Testis (tissue), 3 donors: ENCODE measurements around the gene ZNF516. TPM values are rescaled to one million over a fixed set of nuclear protein-coding genes. Genes with fewer than 3 reads are reported as not detected.

Experiments used
- DNase-seq: peaks from one replicate; pipeline ENCODE4 v3.0.0-alpha.2; 2019
- H3K27ac ChIP-seq, 2 donors: fragments of 200-600 bp; sonication (generic); one replicate each; pipeline ENCODE4 v1.5.1; 2019
- H3K27me3 ChIP-seq: fragments of 200-600 bp; sonication (generic); one replicate; pipeline ENCODE4 v1.5.1; 2019
- H3K36me3 ChIP-seq: fragments of 200-600 bp; sonication (generic); one replicate; pipeline ENCODE4 v1.5.1; 2017; ENCODE audit warnings: low read depth; ENCODE audit errors: missing control alignments
- H3K4me1 ChIP-seq: fragments of 200-600 bp; sonication (generic); one replicate; pipeline ENCODE4 v1.5.1; 2019
- H3K4me3 ChIP-seq, 2 donors: fragments of 200-600 bp; sonication (generic); one replicate each; pipeline ENCODE4 v1.5.1; 2017 to 2019
- H3K9me3 ChIP-seq: fragments of 200-600 bp; sonication (generic); one replicate; pipeline ENCODE4 v1.5.1; 2017
- CTCF ChIP-seq, 3 experiments: fragments of 450-650 bp in 2 of 3; fragments of 200-600 bp in 1 of 3; sonication (generic) in 1 of 3; IDR thresholded peaks; one replicate each; pipeline ENCODE4 v1.5.1; 2016 to 2019; ENCODE audit warnings: antibody characterized with exemption in 3 of 3, mild to moderate bottlenecking in 2 of 3, moderate library complexity in 1 of 3
- POLR2A ChIP-seq: fragments of 450-650 bp; IDR thresholded peaks from one replicate; pipeline ENCODE4 v1.6.1; 2017; ENCODE audit warnings: antibody characterized with exemption, mild to moderate bottlenecking, moderate library complexity
- WGBS, 2 donors: methylation state at CpG; one replicate each; pipeline ENCODE4 v1.1.5; 2018; 5-methylcytosine and 5-hydroxymethylcytosine counted together
- intact Hi-C: fragments of 100-400 bp; cut with DNase I; formaldehyde crosslinking; loops from one replicate; pipeline ENCODE4 v1.15.1; 2023; ENCODE audit warnings: low total_unique reads
- polyA plus RNA-seq: library from polyadenylated mRNA; stranded (reverse); fragments of 350-450 nt; fragmentation: Illumina TruSeq; extraction: RNeasy Lipid Tissue Mini Kit (QIAGEN cat#74804); gene quantifications from one replicate; pipeline ENCODE4 v1.2.3, GENCODE V29; 2014; ENCODE audit warnings: low read depth, low replicate concordance; ENCODE audit not compliant: insufficient read depth
- total RNA-seq, 2 donors: library from RNA; depleted of rRNA; stranded (reverse); fragments of >200 nt; gene quantifications; one replicate each; pipeline ENCODE4 v1.2.3, GENCODE V29; 2016

ZNF516 gene
- total and polyA plus RNA-seq, 3 donors from 2014 or later = 79.0 to 212 (median 189) TPM

GRCh38 chr18:76370201-76370600 is 124.8 kb downstream of the ZNF516 start:
- WGBS, 2 donors = 93 to 97% methylated on average over 12 of the region's 12 CpGs
- Histone ChIP-seq H3K27me3 (no peaks in the 10 kb centered on the region), H3K9me3 (no peaks in the 10 kb centered on the region), H3K27ac (no peak overlapping the region), H3K36me3 (no peaks in the 10 kb centered on the region), H3K4me1 (no peaks in the 10 kb centered on the region), H3K4me3 (no peak overlapping the region)
- no peak for DNase-seq
- intact Hi-C loops = no loop called here
- TF ChIP-seq CTCF (IDR thresholded peaks at IDR 0.05) = no peak

GRCh38 chr18:76369791-76370190 is 125.3 kb downstream of the ZNF516 start:
- H3K36me3 ChIP-seq = no peaks in the 10 kb centered on the region
- no peak for DNase-seq

GRCh38 chr18:76368976-76369375 is 126.1 kb downstream of the ZNF516 start:
- no peaks in the 10 kb centered on the region for H3K27me3 ChIP-seq
- intact Hi-C loops = no loop called here
- TF ChIP-seq CTCF (IDR thresholded peaks at IDR 0.05) = no peak
- TF ChIP-seq POLR2A = no peak
- no peak overlapping the region for H3K4me3 ChIP-seq
- no peak overlapping the region for H3K27ac ChIP-seq
- peak; percentile 8 for DNase-seq
- 78 to 87% methylated on average over 5 of the region's 5 CpGs for WGBS, 2 donors
- no peaks in the 10 kb centered on the region for H3K9me3 ChIP-seq
- no peaks in the 10 kb centered on the region for H3K4me1 ChIP-seq
- H3K36me3 ChIP-seq = no peaks in the 10 kb centered on the region

More at GRCh38 chr18:76369791-76370190, 125.3 kb downstream of the ZNF516 start:
- H3K27ac ChIP-seq = no peak overlapping the region
- no peak overlapping the region for H3K4me3 ChIP-seq
- no peaks in the 10 kb centered on the region for H3K9me3 ChIP-seq
- H3K4me1 ChIP-seq = no peaks in the 10 kb centered on the region
- no peaks in the 10 kb centered on the region for H3K27me3 ChIP-seq
- WGBS, 2 donors = 91 to 94% methylated on average over 11 of the region's 11 CpGs
- intact Hi-C loops = no loop called here
- TF ChIP-seq CTCF (IDR thresholded peaks at IDR 0.05) (no peak), POLR2A (no peak)

DNA sequence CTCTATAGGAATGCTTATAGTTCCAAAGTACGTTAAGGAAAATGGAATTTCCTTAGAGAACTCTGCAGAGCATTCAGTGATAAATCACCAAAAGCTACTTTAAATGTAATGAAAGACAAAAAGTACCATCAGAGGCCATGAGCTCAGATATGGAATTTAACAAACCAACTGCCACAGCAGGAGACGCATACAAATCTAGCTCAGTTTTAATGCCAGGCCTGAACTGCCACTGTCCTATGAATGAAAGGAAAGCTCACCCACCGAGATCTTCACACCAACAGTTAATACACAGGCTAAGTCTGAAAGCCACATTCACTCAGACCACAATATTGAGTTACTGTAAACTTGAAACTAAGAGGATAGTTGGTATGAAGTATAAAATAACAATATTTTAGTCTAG is 126.8 kb downstream of the ZNF516 start:
- intact Hi-C loops = no loop called here
- TF ChIP-seq CTCF (IDR thresholded peaks at IDR 0.05) = no peak
- no peak for TF ChIP-seq POLR2A
- Histone ChIP-seq H3K27ac (no peak overlapping the region), H3K4me3 (no peak overlapping the region), H3K4me1 (no peaks in the 10 kb centered on the region), H3K27me3 (no peaks in the 10 kb centered on the region), H3K9me3 (no peaks in the 10 kb centered on the region), H3K36me3 (no peaks in the 10 kb centered on the region)
- no peak for DNase-seq
- WGBS, 2 donors = 64 to 71% methylated on average over 3 of the region's 3 CpGs
